MCF 10A (cell line): Measurements from ENCODE around the gene CD7. TPM values are rescaled to one million over a fixed set of nuclear protein-coding genes. Genes with fewer than 3 reads are reported as not detected.

Experiments
- BruUV-seq: library from RNA; stranded (reverse); fragments of 400-500 nt; replicated peaks from 2 replicates; lab custom pipeline; 2021; lab: Mats Ljungman, UMichigan
- CTCF ChIA-PET: fragments of 300-600 bp; sonication (Branson Sonifier 250); formaldehyde crosslinking; extraction: SDS; loops from one replicate; lab custom pipeline; 2021; ENCODE audit warnings: antibody characterized with exemption, inconsistent platforms; lab: Yijun Ruan, JAX
- POLR2A ChIA-PET: fragments of 300-600, 350-650 bp; sonication (Branson Sonifier 250); formaldehyde crosslinking; extraction: SDS; loops from one replicate; lab custom pipeline; 2020; ENCODE audit warnings: antibody characterized with exemption, inconsistent platforms; lab: Yijun Ruan, JAX
- DNase-seq: peaks from one replicate; pipeline ENCODE4 v3.0.0-alpha.2; 2018; ENCODE audit not compliant: unreplicated experiment
- H3K27ac Mint-ChIP-seq: one replicate; pipeline ENCODE4 v1.8.0; 2022; ENCODE audit warnings: mild to moderate bottlenecking, low read depth, mixed read lengths; ENCODE audit not compliant: unreplicated experiment
- H3K27me3 Mint-ChIP-seq: one replicate; pipeline ENCODE4 v1.8.0; 2022; ENCODE audit warnings: mixed read lengths; ENCODE audit not compliant: insufficient read depth, unreplicated experiment
- H3K36me3 Mint-ChIP-seq: one replicate; pipeline ENCODE4 v1.8.0; 2022; ENCODE audit warnings: mild to moderate bottlenecking, moderate library complexity, mixed read lengths; ENCODE audit not compliant: insufficient read depth, unreplicated experiment
- H3K4me1 Mint-ChIP-seq: one replicate; pipeline ENCODE4 v1.8.0; 2022; ENCODE audit warnings: mixed read lengths; ENCODE audit not compliant: insufficient read depth, unreplicated experiment
- H3K4me3 Mint-ChIP-seq: one replicate; pipeline ENCODE4 v1.8.0; 2022; ENCODE audit warnings: mild to moderate bottlenecking, moderate library complexity, mixed read lengths; ENCODE audit not compliant: unreplicated experiment
- H3K9me3 Mint-ChIP-seq: one replicate; pipeline ENCODE4 v1.8.0; 2022; ENCODE audit warnings: mixed read lengths; ENCODE audit not compliant: unreplicated experiment
- intact Hi-C: fragments of 100-400 bp; cut with micrococcal nuclease; formaldehyde crosslinking; loops from 2 replicates; pipeline ENCODE4 v1.14.1; 2022
- total RNA-seq: library from RNA; stranded (reverse); gene quantifications from 2 replicates; pipeline ENCODE4 v1.2.3, GENCODE V29; 2022
- TF ChIP-seq, protein P1 (sequence below): fragments of 200-600 bp; IDR thresholded peaks from one replicate; pipeline ENCODE4 v1.8.0; 2022; ENCODE audit warnings: antibody characterized with exemption, mild to moderate bottlenecking; ENCODE audit not compliant: unreplicated experiment

Gene CD7
- total RNA-seq, 1 experiment from 2014 or later: 0.63 TPM

DNA sequence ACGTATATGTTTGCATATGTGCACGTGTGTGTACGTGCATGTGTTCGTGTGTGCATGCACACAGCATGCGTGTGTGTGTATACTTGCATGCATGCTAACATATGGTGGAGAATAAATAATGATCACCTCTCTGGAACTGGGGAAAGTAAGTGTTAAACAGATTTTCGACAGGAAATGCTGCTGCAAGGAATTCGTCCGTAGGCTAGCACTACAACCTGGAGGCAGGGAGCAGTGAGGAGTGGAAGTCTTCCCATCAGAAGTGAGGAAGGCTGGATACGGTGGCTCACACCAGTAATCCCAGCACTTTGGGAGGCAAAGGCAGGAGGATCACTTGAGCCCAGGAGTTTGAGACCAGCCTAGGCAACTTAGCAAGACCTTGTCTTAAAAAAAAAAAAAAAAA lies 39.1 kb downstream of the CD7 start:
- Mint-ChIP-seq H3K4me3 (no peak overlapping the region), H3K9me3 (no peaks in the 10 kb centered on the region), H3K27ac (no peak overlapping the region), H3K4me1 (peaks cover 16% of the 10 kb centered on the region), H3K36me3 (peaks cover 3% of the 10 kb centered on the region), H3K27me3 (no peaks in the 10 kb centered on the region)
- intact Hi-C loops: no loop called here
- CTCF ChIA-PET: no interaction called here
- TF ChIP-seq, protein P1, sequence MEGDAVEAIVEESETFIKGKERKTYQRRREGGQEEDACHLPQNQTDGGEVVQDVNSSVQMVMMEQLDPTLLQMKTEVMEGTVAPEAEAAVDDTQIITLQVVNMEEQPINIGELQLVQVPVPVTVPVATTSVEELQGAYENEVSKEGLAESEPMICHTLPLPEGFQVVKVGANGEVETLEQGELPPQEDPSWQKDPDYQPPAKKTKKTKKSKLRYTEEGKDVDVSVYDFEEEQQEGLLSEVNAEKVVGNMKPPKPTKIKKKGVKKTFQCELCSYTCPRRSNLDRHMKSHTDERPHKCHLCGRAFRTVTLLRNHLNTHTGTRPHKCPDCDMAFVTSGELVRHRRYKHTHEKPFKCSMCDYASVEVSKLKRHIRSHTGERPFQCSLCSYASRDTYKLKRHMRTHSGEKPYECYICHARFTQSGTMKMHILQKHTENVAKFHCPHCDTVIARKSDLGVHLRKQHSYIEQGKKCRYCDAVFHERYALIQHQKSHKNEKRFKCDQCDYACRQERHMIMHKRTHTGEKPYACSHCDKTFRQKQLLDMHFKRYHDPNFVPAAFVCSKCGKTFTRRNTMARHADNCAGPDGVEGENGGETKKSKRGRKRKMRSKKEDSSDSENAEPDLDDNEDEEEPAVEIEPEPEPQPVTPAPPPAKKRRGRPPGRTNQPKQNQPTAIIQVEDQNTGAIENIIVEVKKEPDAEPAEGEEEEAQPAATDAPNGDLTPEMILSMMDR: no peak
- BruUV-seq: no TSS peak
- DNase-seq: no peak
- POLR2A ChIA-PET: no interaction called here

DNA sequence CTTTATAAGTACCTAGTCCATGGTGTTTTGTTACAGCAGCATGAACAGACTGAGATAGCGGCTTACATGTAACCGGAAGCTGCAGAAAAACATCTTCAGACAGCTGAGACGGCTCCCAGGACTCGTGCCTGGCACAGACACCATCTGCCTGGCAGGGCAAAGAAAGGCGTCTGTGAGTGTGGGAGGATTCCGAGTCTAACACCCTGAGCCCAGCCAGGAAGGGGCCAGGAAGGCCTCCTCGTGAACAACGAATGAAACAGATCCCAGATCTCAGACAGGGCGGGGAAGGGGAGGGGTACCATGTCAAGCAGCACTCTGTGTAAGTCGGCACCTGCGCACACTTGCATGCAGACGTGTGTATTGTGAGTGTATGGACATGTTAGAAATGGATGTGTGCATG lies 39.6 kb downstream of the CD7 start:
- no peak for DNase-seq
- POLR2A ChIA-PET: no interaction called here
- Mint-ChIP-seq H3K4me1 (peaks cover 13% of the 10 kb centered on the region), H3K27me3 (no peaks in the 10 kb centered on the region), H3K27ac (no peak overlapping the region), H3K36me3 (peaks cover 7% of the 10 kb centered on the region), H3K4me3 (no peak overlapping the region), H3K9me3 (no peaks in the 10 kb centered on the region)
- intact Hi-C loops: no loop called here
- CTCF ChIA-PET: interaction anchor here (0.6 kb wide), 1 partner anchor 238 kb away, joined by 3 read pairs; no protein-coding TSS in a partner anchor
- TF ChIP-seq, protein P1: no peak
- BruUV-seq: no TSS peak

DNA sequence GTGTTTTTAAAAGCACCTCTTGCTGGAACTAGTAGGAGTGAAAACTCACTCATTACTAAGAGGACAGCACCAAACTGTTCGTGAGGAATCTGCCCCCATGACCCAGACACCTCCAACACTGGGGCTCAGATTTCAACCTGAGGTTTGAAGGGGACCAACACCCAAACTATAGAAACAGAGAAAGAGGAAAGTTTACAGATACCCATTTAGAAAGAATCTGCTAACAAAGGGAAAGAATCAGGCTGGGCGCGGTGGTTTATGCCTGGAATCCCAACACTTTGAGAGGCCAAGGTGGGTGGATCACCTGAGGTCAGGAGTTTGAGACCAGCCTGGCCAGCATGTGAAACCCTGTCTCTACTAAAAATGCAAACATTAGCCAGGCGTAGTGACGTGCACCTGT lies 40.5 kb downstream of the CD7 start:
- H3K4me3 Mint-ChIP-seq: no peak overlapping the region
- H3K27ac Mint-ChIP-seq: no peak overlapping the region
- ChIA-PET CTCF (no interaction called here), POLR2A (interaction anchor here (1.9 kb wide), 1 partner anchor 21 kb away, joined by 6 read pairs; no protein-coding TSS in a partner anchor)
- H3K9me3 Mint-ChIP-seq: no peaks in the 10 kb centered on the region
- DNase-seq: no peak
- intact Hi-C loops: no loop called here
- H3K27me3 Mint-ChIP-seq: no peaks in the 10 kb centered on the region
- H3K4me1 Mint-ChIP-seq: peaks cover 15% of the 10 kb centered on the region
- H3K36me3 Mint-ChIP-seq: peaks cover 16% of the 10 kb centered on the region
- TF ChIP-seq, protein P1: no peak
- no TSS peak for BruUV-seq

DNA sequence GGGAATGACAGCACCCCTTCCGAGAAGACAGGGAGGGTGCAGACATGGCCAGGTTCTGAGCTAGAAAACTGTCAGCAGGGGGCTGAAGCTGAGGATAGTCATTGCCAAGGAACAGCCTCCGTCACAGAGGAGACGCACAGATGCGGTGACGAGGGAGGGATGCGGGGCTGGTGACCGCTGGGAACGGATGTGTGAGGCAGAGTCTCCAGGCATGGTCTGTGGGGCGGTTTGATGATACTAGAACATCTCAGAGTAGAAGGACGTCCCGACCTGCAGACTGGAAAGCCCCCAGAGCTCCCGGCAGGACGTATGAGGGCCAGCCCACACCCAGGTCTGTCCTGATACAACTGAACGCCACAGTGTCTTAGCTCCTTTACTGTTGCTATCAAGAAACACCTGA lies 42.1 kb downstream of the CD7 start:
- Mint-ChIP-seq H3K4me1 (peaks cover 6% of the 10 kb centered on the region), H3K27ac (no peak overlapping the region)

More for the DNA sequence above, 42.1 kb downstream of the CD7 start:
- intact Hi-C loops: no loop called here
- DNase-seq: no peak
- POLR2A ChIA-PET: interaction anchor here (0.6 to 1.9 kb wide), 3 partner anchors 17 to 170 kb away, joined by 3 to 6 read pairs (median 3); no protein-coding TSS in a partner anchor
- Mint-ChIP-seq H3K27me3 (no peaks in the 10 kb centered on the region), H3K9me3 (no peaks in the 10 kb centered on the region), H3K36me3 (peaks cover 32% of the 10 kb centered on the region), H3K4me3 (no peak overlapping the region)
- no TSS peak for BruUV-seq
- CTCF ChIA-PET: interaction anchor here (0.9 kb wide), 1 partner anchor 10 kb away, joined by 3 read pairs; no protein-coding TSS in a partner anchor
- TF ChIP-seq, protein P1: no peak
